Activated CD8-positive, alpha-beta memory T cell treated with anti-CD3 and anti-CD28 coated beads, Interleukin-2, amount 50 U/mL, for 1 hour (primary cell): ENCODE measurements around the gene MEF2A.
A peak's percentile ranks its signal among the peaks of the same experiment; 100 is the strongest.
"Not testable (repeated sequence)": the region's sequence is repeated elsewhere in the genome, so short reads cannot be mapped to it uniquely, and the experiment has no call there.

Source experiments
- DNase-seq: peaks from one replicate; pipeline ENCODE4 v3.0.0-alpha.2; 2020; ENCODE audit errors: extremely low read depth

The MEF2A gene

DNA sequence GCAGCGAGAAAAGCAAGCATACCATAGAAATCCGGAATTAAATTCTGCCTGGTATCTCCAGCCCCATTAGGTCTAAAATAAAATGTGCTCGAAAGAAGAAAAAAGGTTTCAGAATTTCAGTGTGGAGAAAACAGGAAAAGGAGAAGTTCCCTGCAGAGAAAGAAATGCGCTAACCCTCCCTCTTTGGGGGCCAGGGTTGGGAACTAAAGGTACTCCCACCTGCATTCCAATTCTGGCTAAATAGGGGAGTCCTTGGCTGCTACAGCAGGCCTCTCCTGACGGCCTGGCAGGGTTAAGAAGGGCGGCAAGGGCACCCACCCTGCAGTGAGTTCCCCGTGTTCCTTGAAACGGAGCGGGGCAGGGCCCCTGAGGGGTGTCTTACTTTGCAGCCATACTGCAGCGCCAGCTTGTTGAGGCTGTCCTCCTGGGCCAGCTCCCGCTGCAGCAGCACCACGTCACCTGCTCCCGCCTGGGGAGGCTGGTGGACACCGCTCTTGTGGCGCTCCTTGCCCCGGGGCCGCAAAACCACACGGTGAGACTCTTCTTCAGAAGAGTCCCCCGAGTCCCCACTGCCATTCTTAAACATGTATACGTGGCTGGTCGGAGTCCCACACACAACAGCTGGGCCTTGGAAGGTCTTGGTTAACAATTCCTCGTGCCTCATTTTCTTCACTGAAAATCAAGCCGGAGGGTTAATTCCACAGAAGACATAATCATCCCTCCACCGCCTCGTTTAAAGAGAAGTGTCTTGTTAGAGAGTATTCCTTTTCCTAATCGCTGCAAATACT is 165.7 kb downstream of the MEF2A start:
- DNase-seq = no peak

DNA sequence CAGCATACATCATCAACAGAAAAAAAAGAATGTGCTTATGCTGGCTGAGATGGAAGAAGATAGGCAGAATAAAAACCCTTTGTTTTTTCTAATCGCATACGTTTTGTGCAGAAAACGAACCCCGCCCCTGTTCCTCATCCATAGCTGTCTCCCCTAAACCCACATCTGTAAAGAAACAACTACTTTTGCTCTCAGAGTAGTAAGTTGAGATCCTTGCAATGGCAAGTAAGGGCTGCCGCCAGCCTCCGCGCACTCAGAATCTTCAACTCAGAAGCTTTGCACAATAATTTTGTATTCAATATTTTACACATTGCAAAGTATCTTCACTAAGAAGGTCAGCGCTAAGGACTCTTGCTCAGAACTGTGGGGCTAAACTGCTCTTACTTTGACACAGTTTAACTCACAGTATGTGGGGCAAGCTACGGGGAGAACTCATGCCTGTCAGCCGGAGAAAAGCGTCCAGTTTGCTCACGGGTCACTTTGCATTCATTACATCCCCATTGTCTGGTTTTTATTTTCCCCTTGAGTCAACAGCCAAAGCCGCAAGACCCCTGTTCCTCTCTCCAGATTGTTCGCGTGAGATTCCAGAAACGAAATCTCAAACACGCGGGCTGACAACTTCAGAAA is 166.5 kb downstream of the MEF2A start:
- no peak for DNase-seq

DNA sequence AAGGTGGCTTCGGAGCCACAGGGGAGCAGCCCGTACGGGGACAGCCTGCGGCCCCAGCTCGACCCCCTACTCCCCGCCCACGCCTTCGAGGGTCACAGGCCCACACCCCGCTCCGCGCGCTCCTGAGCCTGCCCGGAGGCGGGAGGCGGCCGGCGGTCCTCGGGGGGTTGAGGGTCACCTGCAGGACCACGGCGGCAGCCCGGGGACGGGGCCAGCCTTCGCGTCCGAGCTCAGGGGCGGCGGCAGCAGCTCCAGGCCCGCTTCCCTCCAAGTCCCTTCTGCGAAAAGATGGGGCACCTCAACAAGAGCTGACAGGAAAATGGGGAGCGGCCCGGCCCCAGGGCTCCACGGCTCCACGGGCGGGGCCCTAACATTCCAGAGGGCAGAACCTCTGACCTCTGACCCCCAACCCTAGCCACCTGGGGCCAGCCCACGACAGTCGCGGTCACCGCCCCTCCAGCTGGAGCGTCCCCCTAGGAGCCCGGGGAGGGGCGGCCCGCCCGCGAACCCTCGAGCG is 167.0 kb downstream of the MEF2A start:
- DNase-seq = no peak

DNA sequence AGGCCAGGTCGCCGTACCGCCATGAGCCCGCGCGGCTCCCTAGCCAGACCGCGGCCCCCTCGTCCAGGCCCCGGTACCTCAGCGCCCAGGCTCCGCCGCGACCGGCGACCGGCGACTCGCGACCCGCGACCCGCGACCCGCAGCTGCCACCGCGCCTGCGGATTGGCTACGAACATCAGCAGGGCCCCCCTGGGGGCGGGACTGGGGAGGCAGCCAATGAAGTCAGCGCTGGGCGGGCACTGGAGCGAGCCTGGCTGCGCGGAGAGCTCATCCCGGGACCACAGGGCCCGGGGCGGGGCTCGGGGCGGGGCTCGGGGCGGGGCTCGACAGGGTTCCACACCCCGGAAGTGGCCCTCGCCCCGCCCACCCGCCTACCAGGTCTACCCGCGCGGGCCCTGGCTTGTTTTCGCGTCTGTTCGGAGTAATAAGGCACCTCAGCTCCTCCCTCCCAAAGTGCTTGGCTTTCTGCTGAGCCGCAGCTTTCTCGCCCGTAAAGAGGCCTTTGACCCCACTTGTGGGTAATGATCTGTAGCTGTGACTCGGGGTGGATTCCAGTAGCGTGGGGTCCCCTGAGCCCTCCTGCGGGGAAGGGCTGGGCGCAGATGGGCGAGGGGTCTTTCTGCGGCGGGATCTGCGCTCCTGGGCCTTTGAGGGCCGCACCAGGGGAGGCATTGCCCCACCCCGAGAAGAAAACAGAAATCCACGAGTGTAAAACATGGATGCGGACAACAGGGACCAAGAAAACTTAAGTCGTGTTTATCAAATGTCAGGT is 167.7 kb downstream of the MEF2A start, which contains the start of gene LYSMD4:
Gene LYSMD4 (minus strand): TSS at position 170 of the 772 bp plus-strand sequence. CDS start 1,438 bp downstream, outside the sequence.
- peak; percentile 94 for DNase-seq

DNA sequence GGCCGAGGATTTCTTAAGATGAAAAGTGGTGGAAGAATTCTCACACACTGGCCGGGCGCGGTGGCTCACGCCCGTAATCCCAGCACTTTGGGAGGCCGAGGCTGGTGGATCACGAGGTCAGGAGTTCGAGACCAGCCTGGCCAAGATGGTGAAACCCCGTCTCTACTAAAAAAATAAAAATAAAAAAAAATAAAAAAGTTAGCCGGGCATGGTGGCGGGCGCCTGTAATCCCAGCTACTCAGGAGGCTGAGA is 168.2 kb downstream of the MEF2A start:
- DNase-seq = not testable (repeated sequence)

DNA sequence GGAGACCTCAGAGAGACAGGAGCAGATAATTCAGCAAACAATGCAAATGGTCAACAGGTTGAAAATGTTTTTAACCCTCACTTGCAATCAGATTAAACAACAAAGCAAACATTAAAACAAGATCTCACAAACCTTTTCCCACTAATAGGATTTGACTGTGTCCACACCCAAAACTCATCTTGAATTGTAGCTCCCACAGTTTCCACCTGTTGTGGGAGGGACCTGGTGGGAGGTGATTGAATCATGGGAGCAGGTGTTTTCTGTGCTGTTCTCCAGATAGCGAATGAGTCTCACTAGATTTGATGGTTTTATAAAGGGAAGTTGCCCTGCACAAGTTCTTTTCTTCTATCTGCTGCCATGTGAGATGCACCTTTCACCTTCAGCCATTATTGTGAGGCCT is 168.8 kb downstream of the MEF2A start:
- no peak for DNase-seq

DNA sequence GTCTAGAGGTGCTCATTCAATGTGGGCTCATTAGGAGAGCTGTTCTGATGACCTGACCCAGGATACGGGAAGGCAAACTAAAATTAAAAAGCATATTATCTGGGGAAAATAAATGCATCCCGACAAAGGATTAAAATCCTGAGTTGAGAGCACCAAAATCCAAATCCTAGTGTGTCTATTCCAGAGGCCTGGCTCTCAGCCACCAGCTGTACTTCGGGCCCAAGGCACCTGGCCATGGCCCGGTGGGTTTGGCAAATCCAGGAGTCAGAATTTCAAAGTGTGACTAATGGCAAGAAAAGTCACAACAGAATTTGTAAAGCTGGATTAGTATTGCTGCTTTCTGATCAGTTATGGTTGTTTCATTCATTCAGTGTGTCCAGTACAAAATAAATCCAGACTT is 170.1 kb downstream of the MEF2A start:
- no peak for DNase-seq

DNA sequence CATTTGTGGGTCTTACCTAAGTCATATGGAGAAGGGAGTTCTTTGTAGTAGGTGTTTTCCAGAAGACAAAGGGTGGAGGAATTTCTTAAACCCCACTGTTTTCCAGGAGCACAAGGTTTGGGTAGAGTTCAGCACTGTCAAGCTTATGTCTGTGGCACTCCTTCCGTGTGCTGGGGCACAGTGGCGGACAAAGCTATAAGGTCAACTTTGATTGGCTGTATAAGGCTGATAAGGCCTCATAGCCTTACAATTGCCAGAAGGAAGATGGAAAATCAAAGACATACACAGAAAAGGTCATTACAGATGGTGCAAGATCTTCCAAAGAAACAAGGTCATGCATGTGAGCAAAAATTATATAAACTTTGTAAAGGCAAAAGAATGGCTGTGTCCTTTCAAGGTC is 170.9 kb downstream of the MEF2A start:
- no peak for DNase-seq

DNA sequence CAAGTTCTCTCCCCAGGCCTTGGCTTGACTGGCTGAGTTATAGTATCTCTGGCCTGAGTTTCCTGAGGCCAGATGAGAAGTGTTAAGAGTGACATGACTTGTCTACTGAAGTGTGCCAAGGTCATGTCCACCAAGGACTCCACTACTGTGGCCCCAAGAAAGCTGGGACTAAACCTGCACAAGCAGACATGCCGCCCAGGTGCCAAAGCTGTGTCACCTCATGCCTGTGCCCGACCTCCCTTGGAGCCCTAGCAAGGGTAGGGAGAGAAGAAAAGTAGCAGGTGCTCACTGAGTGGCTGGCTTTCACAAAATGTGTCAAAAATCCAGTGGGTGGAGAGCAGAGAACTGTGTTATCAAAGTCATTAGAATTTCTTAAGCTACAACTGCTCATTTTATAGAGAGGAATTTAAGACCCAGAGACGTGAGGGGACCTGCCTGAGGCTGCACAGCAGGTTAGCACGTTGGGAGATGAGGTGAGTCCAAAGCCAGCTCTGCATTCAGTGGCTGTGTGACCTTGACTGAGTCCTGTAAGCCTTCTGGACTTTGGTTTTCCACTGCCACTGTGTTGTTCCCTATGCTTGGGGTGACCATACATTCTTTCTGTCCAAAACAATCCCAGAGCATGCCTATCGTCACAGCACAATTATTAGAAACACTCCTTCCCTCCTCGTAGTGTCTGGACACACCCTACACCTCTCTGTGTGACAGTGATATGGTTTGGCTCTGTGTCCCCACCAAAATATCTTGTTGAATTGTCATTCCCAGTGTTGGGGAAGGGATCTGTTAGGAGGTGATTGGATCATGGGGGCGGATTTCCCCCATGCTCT is 172.4 kb downstream of the MEF2A start:
- DNase-seq = no peak

DNA sequence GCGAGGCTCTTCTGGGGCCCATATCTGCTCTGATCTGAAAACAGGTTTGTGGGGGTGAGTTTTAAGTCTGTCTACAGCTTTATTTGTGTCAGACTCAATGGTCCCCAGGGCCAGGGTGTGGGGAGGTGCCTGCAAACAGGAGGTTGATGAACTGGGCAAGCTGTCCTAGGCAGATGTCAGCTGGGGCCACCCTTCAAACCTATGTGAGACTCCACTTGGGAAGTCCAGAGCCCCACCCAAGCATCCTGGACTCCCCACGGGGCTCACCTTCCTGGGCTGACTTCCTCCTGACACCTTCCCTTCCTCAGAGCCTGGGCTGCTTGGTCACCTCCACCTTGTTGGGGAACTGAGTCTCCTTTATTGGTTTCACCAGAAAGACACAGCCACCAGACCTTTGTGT is 176.1 kb downstream of the MEF2A start:
- no peak for DNase-seq

DNA sequence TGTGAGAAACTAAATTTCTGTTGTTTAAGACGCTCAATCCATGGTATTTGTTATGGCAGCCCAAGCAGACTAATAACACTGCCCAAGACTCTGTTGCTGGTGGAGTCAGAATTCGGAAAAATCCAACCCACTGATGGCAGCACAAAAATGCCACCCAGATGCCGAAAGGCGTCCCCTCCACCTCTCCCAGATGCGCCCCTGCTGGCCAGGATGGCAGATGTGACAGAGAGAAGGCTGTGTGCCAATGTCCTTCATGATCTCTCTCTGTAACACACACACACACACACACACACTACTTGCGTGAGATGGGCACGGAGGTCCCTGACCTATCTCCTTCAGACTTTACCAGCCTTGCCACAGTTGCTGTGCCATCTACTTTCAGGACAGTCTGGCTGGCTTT is 178.4 kb downstream of the MEF2A start:
- DNase-seq = no peak

DNA sequence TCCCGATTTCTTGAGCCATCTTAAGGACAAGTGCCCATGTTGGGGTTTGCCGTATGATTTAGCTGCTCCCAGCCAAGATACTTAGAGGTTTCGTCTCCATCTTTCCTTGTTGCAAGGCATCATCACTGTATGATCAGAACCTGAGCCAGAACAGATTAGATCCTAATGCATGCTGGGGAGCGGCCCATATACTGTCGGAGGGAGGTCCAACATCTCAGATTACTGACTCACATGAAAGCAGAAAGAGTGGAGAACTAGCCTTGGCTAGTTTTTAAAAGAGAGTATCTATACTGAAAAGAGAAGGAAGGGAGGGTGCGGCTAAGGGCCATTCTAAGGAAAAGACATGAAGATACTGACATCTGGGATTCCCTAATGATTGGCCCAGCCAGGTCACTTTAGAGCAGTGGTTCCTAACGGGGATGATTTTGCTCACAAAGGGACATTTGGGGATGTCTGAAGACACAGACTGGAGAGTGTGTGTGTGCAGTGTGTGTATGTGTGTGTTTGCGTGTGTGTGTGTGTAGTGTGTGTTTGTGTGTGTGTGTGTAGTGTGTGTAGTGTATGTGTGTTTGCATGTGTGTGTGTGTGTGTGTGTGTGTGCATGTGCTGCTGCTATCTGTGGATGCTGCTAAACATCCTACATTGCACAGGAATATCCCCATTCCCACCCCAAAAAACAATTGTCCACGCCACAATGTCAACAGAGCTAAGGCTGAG is 179.7 kb downstream of the MEF2A start:
- no peak for DNase-seq

DNA sequence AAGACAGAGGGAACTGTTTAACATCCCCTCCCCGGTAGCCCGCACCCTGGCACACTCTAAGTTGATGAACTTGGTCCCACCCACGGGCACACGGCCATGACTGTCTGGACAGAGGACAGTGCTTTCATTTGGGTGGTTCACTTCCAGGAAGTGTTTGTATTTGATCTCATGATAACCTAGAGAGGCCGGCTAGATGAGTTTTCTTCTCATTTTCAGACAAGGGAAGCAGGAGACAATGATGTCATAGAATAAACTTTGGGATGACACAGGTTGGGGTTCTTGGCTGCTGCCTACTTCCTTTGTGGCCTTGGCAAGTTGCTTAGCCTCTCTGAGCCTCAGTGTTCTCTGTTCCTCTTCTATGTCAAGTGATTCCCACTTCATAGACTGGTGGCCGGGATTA is 183.6 kb downstream of the MEF2A start:
- no peak for DNase-seq

DNA sequence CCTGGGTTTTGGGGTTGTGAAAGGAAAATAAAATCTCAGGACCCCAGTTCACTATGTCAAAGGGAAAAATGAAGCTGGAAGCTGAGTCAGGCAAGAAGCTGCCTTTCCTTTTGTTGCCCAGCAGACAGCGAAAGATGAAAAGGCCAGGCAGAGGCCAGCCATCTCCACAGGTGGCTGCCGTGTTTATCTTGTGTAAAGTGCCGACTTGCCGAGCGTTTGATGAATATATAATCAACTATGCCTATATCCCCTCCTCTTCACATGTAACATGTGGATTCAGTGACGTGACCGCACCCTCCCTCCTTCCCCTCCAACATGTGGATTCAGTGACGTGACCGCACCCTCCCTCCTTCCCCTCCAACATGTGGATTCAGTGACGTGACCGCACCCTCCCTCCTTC is 184.5 kb downstream of the MEF2A start:
- not testable (repeated sequence) for DNase-seq

DNA sequence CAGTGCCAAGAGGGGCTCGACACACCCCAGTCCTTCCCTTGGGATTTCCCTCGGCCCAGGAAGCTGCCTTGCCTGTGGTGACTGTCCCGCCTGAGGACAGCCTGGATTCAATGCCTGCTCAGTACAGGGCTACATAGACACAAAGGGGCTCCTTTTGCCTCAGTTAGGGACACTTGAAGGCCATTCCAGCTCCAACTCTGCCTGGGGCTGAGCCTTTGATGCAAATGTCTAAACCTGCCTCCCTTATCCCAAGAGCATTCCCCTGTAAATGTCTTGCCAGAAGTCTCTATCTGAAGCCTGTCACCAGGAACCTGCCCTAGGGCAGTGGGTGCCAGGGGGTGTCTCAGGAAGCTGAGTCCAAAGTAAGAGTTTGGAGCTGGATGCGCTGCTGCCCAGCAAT is 186.8 kb downstream of the MEF2A start:
- DNase-seq = no peak

DNA sequence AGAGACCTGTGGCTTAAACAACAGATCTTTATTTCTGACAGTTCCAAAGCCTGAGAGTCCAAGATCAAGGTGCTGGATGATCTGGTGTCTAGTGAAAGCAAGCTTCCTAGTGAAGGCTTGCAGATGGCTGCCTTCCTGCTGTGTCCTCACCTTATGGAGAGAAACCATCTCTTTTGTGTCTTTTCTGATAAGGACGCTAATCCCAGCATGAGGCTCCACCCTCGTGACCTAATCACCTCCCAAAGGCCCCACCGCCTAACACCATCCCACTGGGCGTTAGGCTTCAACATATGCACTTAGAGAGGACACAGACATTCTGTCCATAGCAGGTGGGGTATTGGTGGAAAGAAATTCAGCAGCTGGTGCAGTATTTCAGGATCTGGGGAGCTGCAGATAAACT is 187.3 kb downstream of the MEF2A start:
- DNase-seq = no peak

DNA sequence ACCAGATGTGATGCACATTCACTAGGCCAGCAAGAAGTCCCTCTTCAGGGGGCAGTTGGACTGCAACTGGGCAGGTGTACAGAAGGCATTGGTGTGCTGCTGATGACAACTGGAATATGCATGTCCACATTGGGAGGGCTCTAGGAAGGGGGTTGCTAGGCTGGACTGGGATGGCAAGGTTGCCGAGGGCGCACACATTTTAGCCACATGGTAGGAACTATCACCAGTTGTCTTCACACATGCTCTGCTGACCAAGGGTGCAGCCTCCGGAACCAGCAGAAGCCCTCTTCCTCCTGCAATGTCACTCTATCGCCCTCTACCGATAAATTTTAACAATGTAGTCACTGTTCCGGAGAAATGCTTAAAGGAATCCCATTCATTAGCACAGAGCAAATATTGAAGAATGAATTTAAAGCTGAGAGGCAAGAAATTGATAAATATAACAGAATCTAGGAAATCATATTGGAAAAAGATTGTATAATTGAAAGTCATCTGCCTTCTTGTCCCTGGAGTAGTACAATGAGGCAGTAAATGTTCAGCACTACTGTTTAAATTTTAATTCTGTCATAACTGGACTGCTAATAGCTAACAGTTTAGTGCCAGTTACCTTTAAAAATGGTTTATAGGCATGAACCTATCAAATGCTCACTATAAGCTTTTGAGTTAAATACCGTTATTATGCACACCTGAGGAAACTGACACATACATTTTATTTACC is 190.1 kb downstream of the MEF2A start:
- DNase-seq = no peak

DNA sequence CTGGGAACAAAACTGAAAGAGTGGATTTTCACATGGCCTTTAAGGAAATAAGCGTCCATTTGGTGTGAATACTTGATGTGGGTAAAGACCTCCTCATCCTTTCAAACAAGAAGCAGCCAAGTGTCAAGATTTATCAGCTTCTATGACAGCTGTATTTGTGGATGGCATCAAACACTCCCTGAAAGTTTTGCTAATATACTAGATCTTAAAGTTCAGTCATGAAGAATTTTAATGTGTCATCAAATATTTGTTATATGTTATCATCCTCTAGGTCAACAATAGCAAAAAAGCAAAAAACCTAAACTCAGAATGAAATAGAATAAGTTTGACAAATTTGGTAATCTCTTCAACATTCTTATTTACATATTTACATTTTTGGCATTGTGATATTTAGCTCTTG is 196.5 kb downstream of the MEF2A start:
- DNase-seq = no peak

DNA sequence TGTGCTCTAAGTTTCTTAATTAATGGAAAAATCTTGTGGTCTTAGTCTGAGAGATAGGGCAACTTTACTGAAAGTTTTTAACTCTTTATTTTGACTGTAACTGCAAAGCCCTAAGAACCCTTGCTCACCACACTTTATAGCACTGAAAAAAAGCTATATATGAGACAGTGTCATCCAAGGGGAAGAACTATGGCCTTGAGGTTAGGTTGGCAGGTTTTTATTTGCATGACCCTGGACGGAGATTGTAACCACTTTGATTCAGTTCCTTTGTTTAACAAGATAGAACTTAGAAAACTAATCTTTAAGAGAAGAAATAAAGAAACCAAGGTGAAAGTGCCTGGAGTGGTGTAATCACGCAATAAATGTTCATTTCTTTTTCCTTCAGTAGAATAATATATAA is 198.0 kb downstream of the MEF2A start:
- DNase-seq = no peak

DNA sequence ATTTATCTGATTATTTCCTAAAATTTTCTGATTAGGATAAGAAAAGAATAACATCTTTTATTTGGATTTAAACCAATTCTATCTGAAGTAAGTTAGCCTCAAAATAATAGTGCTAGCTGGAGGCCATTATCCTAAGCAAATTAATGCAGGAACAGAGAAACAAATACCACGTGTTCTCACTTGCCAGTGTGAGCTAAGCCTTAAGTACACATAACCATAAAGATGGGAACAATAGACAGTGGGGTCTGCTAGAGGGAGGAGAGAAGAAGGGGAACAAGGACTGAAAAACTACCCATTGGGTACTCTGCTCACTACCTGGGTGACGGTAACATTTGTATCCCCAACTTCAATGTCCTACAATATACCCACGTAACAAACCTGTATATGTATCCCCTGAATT is 198.7 kb downstream of the MEF2A start:
- DNase-seq = no peak
